ENCODE data around the gene PFDN1. TPM values are rescaled to one million over a fixed set of nuclear protein-coding genes. Genes with fewer than 3 reads are reported as not detected.

Gene PFDN1
- total and polyA plus RNA-seq, 7 donors, result 35.9 to 115 (median 55.0) TPM

DNA sequence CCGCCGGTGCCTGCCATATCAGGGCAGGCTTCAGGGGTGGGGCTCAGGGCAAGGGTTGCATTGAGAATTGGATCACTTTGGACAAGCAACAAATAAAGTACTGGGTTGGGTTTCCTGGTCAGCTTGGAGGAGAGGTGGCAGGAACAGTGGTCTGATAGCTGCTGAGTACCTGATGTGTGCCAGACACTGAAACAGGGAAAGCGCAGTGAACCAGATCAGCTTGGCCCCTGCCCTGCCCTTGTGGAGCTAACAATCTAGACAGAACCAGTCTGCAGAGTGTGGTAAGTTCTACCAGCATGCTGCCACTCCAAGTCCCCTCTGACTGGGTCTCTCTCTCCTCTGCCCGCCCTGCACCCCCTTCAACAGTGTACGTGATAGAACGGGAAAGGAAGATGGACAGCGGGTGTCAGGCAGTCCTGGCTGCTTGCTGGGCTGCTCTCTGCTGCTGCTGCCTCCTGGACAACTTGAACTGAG, 74.5 kb downstream of the PFDN1 start:
- H3K4me3 ChIP-seq, result no peak overlapping the region
- no peaks in the 10 kb centered on the region for H3K27me3 ChIP-seq (ENCODE audit: insufficient read depth in 3 of 3, low read length in 2 of 3)
- TF ChIP-seq, protein P1, sequence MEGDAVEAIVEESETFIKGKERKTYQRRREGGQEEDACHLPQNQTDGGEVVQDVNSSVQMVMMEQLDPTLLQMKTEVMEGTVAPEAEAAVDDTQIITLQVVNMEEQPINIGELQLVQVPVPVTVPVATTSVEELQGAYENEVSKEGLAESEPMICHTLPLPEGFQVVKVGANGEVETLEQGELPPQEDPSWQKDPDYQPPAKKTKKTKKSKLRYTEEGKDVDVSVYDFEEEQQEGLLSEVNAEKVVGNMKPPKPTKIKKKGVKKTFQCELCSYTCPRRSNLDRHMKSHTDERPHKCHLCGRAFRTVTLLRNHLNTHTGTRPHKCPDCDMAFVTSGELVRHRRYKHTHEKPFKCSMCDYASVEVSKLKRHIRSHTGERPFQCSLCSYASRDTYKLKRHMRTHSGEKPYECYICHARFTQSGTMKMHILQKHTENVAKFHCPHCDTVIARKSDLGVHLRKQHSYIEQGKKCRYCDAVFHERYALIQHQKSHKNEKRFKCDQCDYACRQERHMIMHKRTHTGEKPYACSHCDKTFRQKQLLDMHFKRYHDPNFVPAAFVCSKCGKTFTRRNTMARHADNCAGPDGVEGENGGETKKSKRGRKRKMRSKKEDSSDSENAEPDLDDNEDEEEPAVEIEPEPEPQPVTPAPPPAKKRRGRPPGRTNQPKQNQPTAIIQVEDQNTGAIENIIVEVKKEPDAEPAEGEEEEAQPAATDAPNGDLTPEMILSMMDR (IDR thresholded peaks at IDR 0.05), result no peak
- no peaks in the 10 kb centered on the region for H3K9me3 ChIP-seq
- ATAC-seq (peak; percentile 57 to 68 (median 64)), DNase-seq (no peak)
- WGBS, 3 donors, result 40 to 55% (median 48%) methylated on average over 7 of the region's 7 CpGs
- H3K27ac ChIP-seq, result peak overlapping the region; percentile 68
- intact Hi-C loops (cut with DNase I), result no loop called here
- no peaks in the 10 kb centered on the region for H3K36me3 ChIP-seq (ENCODE audit: insufficient read depth in 1 of 2, low read depth in 1 of 2)
- peaks cover 65% of the 10 kb centered on the region for H3K4me1 ChIP-seq

DNA sequence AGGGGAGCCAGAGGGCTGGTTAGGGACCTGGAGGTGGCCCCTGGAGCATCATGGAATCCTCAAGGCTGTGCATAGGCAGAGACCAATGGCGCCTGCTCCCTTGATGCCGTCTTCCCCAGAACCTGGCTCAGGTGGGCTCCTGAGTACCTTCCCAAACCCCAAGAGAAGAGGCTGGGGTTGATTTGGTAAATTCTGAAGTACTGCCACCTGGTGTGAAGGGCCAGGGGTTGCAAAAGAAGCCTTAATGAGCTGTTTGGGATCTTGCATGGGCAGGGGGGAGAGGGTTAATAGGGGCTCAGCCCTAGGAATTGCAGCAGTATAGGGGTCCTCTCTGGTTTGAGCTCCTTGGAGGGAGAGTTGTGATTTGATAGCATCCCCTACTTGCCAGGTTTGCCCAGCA, 75.9 kb downstream of the PFDN1 start:
- intact Hi-C loops (cut with DNase I), result no loop called here
- TF ChIP-seq, protein P1 (IDR thresholded peaks at IDR 0.05), result no peak
- Histone ChIP-seq H3K9me3 (no peaks in the 10 kb centered on the region), H3K27me3 (ENCODE audit: insufficient read depth in 3 of 3, low read length in 2 of 3) (no peaks in the 10 kb centered on the region), H3K36me3 (ENCODE audit: insufficient read depth in 1 of 2, low read depth in 1 of 2) (no peaks in the 10 kb centered on the region), H3K27ac (peak overlapping the region; percentile 68), H3K4me3 (no peak overlapping the region), H3K4me1 (peaks cover 70% of the 10 kb centered on the region)
- ATAC-seq (no peak), DNase-seq (no peak)
- 95 to 100% (median 96%) methylated on average over 2 of the region's 2 CpGs for WGBS, 3 donors

DNA sequence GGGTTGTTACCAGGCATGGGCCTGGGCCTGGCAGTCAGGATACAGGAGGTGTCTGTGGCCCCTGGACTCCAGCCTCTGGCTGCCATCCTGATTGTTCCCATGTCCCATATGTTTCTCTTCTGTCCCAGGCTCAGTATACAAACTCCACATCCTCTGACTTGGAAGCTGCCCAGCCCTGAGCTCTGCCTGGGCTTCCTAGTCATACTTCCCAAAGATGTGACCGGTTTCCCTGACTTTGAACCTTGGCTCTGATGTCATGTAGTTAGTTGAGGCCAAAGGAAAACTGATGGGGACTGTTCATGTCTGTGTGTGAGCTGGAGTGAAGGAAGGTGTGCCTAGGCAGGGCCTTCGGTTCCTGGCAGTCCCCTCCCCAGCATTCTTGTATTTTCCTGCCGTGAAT, 77.5 kb downstream of the PFDN1 start:
- H3K36me3 ChIP-seq (ENCODE audit: insufficient read depth in 1 of 2, low read depth in 1 of 2), result no peaks in the 10 kb centered on the region
- 71 to 80% (median 76%) methylated on average over 3 of the region's 3 CpGs for WGBS, 3 donors
- DNase-seq, result no peak
- ATAC-seq, result no peak
- TF ChIP-seq, protein P1 (IDR thresholded peaks at IDR 0.05), result no peak
- no peak overlapping the region for H3K4me3 ChIP-seq
- peaks cover 80% of the 10 kb centered on the region for H3K4me1 ChIP-seq
- no peaks in the 10 kb centered on the region for H3K9me3 ChIP-seq
- intact Hi-C loops (cut with DNase I), result no loop called here
- no peaks in the 10 kb centered on the region for H3K27me3 ChIP-seq (ENCODE audit: insufficient read depth in 3 of 3, low read length in 2 of 3)
- peak overlapping the region; percentile 94 for H3K27ac ChIP-seq

DNA sequence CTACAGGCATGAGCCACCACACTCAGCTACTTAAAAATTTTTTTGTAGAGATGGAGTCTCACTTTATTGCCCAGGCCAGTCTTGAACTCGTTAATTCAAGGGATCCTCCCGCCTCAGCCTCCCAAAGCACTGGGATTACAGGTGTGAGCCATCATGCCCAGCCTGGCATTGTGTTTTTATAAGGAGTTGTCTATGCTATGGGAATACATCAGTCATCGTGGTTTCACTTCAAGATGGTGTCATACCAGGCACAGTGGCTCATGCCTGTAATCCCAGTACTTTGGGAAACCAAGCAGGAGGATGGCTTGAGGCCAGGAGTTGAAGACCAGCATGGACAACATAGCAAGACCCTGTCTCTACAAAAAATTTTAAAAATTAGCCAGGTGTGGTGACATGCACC, 78.2 kb downstream of the PFDN1 start:
- Histone ChIP-seq H3K4me1 (peaks cover 86% of the 10 kb centered on the region), H3K27ac (peak overlapping the region; percentile 94), H3K4me3 (no peak overlapping the region), H3K36me3 (ENCODE audit: insufficient read depth in 1 of 2, low read depth in 1 of 2) (no peaks in the 10 kb centered on the region), H3K27me3 (ENCODE audit: insufficient read depth in 3 of 3, low read length in 2 of 3) (no peaks in the 10 kb centered on the region), H3K9me3 (no peaks in the 10 kb centered on the region)
- intact Hi-C loops (cut with DNase I), result no loop called here
- 89 to 96% (median 94%) methylated on average over 3 of the region's 3 CpGs for WGBS, 3 donors
- DNase-seq (no peak), ATAC-seq (no peak)
- TF ChIP-seq, protein P1 (IDR thresholded peaks at IDR 0.05), result no peak

DNA sequence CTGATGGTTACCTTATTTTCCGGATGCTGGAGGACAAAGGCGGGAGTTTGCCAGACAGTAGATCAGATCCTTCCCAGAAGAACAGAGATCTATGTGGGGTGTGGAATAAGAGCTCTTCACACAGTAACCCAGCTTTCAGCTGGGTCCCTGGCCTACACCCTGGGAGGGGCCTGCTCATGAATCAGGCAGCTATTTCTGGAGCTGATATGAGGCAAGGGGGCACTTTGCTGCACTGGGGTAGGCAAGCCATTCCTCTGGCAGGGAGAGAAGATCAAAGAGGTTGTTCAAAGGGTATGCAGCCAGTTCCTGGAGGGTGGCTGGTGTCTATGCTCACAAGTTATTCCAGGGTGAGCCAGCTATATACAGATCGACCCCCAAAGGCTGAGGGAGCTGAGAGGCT, 79.3 kb downstream of the PFDN1 start:
- TF ChIP-seq, protein P1 (IDR thresholded peaks at IDR 0.05), result no peak
- Histone ChIP-seq H3K9me3 (no peaks in the 10 kb centered on the region), H3K27me3 (ENCODE audit: insufficient read depth in 3 of 3, low read length in 2 of 3) (no peaks in the 10 kb centered on the region), H3K36me3 (ENCODE audit: insufficient read depth in 1 of 2, low read depth in 1 of 2) (no peaks in the 10 kb centered on the region), H3K27ac (peak overlapping the region; percentile 94), H3K4me3 (peak overlapping the region; percentile 5), H3K4me1 (peaks cover 88% of the 10 kb centered on the region)
- intact Hi-C loops (cut with DNase I), result no loop called here
- peak in 1 of 2 donors; percentile 81 for DNase-seq
- peak; percentile 60 to 80 (median 70) for ATAC-seq
- WGBS, 3 donors, result 30 to 46% (median 31%) methylated on average over 3 of the region's 3 CpGs
